GM18498 (cell line): ENCODE data around the gene PPP1R3G.
"Not testable (repeated sequence)": the region's sequence is repeated elsewhere in the genome, so short reads cannot be mapped to it uniquely, and the experiment has no call there.

Experiments used
- ATAC-seq: cut with Tn5 transposase; IDR thresholded peaks from one replicate; pipeline ENCODE4 v1.9.1; 2021; ENCODE audit warnings: mild to moderate bottlenecking, moderate library complexity; ENCODE audit not compliant: unreplicated experiment

The PPP1R3G gene

DNA sequence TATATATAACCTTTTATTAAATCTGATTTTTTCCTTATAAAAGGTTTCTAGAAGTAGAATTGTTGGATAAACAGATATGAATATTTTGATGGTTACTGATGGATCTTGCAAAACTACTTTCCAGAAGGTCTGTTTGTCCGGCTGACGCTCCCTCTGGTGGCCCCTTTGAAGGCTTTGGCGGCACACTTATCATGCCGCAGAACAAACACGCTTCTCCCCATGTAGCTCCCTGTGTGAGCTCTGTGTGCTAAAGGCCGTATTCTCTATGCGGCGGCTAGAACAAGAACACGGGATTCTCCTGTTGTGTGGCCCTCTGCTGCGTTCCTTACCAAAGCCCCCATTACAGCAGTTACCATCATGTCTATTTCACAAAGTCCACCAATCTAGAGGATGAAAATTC, 30.0 kb downstream of the PPP1R3G start:
- no peak for ATAC-seq

DNA sequence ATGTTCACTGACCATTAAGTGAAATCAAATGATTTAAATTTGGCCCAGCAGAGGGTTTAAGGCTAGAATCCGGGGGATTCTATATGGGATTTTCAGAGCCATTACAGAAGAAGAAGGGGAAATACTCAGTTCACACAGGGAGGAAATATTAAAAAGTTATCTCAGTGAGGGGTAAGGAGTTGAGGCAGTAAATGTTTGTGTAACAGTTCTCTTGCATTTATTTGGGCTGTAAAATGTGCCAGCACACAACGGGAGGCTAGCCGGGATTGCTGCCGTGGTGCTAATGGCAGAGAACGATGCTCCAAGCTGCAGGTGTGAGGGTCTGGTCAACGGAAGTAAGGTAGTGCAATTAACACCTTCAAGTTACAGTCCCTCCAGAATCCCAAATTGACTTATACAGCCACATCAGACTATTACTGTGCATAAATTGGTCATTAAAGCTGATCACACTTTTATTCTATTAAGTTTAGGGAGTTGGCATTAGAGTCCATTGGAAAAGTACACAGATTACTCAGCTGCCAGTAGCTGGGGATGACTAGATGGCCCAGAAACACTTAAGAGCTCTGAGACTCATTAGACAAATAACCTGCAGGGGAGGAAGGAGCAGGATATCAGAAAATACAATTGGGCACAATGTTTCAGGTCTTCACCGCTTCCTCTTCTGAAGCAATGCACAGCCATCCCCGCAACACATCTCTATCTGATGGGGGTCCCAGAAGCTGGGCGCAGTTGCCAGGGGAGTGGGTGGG, 31.3 kb downstream of the PPP1R3G start:
- ATAC-seq, result no peak

DNA sequence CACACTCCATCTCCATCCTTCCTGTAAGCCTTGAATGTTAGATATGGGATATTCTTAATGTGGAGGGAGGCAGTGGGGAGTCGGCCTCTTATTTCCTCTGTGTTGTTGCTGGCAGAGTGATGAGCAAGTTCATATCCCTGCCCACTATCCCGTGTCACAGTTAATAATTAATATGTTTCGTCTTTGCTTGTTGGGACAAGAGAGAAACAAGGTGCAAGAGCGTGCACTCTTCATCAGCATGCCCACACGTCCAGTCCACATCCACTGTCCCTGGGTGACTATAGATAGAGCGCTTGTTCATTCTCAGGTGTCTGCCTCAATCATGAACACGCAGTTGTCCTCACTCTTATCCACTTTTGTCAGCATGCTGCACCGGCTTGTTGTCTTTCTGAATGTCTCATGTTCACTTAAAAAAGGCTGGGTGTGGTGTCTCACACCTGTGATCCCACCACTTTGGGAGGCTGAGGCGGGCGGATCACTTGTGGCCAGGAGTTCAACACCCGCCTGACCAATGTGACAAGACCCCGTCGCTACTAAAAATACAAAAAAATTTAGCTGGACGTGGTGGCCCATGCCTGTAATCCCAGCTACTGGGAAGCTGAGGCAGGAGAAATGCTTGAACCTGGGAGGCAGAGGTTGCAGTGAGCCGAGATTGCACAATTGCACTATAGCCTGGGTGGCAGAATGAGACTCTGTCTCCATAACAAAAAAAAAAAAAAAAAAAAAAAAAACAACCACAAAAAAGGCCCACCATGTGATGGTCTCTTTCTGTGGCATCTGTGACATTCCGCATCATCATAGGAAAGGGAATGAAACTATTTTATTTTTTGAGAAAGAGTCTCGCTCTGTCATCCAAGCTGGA, 34.2 kb downstream of the PPP1R3G start:
- no peak for ATAC-seq

GRCh38 chr6:5120011-5120410, 34.9 kb downstream of the PPP1R3G start:
- no peak for ATAC-seq

GRCh38 chr6:5120543-5120942, 35.4 kb downstream of the PPP1R3G start:
- ATAC-seq, result not testable (repeated sequence)

GRCh38 chr6:5121479-5121878, 36.3 kb downstream of the PPP1R3G start:
- ATAC-seq, result no peak

DNA sequence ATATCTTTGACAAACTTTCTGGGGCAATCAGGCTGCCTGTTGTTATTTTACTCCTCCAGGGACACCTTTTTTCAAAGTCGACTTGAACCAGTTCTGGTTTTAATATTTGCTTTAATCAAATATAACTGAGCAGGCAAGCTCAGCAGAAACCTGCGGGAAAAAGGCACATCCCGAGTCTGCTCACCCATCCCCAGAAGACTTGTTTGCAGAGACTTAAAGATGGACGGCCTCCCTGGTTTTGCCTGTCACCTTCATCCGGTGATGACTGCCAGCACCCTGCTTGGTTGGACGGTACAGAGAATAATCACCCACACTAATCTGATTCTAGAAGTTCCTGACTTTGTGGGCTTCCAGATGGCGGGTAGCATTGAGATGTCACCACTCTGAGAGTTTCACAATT, 36.8 kb downstream of the PPP1R3G start:
- no peak for ATAC-seq

GRCh38 chr6:5122504-5123112, 37.5 kb downstream of the PPP1R3G start:
- no peak for ATAC-seq

- ATAC-seq, result no peak
These were observed 38.4 kb downstream of the PPP1R3G start for GRCh38 chr6:5123296-5124143.

GRCh38 chr6:5124526-5124925, 39.4 kb downstream of the PPP1R3G start:
- ATAC-seq, result no peak

GRCh38 chr6:5125152-5126006, 40.2 kb downstream of the PPP1R3G start:
- no peak for ATAC-seq

DNA sequence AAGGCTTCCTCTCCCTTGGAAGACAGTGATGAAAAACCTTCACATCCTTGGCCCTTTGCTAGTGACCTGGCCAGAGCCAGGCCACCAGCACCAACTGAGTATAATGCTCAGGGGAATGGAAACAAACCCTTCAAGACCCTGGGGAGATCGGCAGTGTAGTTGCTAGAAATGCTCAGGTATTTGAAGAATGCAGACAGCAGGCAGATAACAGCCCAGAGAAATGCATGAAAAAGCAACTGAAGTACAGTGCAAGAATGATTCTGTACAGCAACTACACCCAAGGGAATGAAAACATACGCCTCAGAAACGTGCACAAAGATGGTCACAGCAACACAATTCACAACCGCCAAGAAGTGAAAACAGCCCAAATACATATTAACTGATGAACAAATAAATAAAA, 41.1 kb downstream of the PPP1R3G start:
- ATAC-seq, result no peak

DNA sequence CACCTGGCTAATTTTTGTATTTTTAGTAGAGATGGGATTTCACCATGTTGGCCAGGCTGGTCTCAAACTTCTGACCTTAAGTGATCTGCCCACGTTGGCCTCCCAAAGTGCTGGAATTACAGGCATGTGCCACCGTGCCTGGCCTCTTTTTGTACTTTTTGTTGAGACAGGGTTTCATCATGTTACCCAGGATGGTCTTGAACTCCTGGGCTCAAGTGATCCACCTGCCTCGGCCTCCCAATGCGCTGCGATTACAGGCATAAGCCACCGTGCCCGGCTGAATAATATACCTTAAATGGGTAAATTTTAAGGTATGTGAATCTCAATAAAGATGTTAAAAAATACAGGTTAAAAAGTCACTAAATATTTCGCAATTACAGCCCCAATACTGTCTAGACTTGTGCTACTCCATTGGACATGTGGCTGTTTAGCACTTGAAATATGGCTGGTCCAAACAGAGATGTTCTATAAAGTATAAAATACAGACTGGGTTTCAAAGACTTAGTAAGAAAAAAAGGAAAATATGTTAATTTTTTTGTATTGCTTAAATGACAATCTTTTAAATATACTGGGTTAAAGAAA, 42.1 kb downstream of the PPP1R3G start:
- no peak for ATAC-seq

GRCh38 chr6:5128351-5128750, 43.2 kb downstream of the PPP1R3G start:
- no peak for ATAC-seq

DNA sequence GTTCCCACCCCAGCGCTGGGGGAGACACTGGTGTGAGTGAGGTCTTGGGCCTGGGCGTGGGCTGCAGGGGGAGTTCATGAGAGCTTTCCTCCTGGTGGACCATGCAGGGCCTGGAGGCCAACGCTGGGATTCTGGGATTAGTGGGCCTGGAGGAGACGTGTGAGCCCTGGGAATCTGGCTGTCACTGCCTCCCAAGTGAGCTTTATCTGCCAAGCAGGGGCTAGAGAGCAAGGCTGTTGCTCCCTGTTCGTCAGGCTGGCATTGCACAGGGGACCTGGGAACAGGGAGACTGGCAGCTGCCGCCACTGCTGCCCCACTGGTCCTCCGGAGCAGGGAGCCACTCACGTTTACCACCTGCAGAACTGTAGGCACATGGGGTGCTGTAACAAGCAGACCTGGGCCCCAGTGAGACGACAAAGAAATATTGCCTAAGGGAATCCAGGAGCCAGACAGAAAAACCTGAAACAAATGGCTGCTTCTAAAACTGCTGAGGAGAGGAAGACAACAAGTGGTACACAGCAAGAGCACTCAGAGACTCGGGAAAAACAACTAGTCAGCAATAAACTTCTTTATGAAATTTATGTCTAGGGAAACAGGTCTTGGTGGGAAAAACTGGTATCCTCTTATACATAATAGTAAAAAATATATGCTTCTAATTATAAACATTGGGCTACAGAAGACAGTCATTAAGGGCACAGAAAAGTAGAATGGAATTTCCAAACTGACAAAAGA, 45.2 kb downstream of the PPP1R3G start:
- no peak for ATAC-seq

DNA sequence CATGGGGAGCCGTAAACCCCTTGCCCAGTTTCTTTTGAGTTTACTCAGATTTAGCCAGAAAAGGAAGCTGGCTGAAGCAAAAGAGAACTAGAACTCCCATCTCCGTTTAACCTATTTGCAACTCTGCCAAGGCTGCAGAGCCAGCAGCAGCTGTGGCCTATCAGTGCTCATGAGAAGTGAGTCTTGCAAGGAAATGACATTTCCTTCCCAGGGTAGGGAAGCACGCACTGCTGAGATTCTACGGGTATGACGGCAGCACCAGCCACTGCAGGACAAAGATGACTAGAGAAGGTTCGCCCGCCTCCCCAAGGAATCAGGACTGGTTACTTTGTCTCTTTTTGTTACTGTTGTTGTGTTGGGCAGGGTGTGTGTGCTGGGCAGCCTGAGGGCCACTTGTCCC, 47.6 kb downstream of the PPP1R3G start:
- ATAC-seq, result peak; percentile 79

- ATAC-seq, result no peak
These were observed 48.8 kb downstream of the PPP1R3G start for GRCh38 chr6:5133943-5134342.

DNA sequence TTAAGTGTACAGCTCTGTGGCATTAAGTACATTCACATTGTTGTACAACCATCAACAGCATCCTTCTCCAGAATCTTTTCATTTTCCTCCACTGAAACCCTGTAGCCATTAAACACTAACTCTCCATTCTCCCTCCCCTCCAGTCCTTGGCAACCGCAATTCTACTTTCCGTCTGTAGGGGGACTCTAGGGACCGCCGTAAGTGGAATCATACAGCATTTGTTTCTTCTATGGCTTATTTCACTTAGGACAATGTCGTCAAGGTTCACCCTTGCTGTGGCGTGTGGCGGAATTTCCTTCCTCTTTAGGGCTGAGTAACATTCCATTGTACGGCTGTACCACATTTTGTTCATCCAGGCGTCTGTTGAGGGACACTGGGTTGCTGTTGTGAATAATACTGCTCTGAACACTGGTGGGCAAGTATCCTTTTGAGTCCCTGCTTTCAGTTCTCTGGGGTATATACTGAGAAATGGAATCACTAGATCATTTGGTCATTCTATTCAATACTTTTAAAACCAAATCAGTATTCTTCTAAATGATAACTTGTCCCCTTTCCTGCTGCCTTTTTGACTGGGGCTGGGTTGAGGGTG, 50.7 kb downstream of the PPP1R3G start:
- ATAC-seq, result no peak

DNA sequence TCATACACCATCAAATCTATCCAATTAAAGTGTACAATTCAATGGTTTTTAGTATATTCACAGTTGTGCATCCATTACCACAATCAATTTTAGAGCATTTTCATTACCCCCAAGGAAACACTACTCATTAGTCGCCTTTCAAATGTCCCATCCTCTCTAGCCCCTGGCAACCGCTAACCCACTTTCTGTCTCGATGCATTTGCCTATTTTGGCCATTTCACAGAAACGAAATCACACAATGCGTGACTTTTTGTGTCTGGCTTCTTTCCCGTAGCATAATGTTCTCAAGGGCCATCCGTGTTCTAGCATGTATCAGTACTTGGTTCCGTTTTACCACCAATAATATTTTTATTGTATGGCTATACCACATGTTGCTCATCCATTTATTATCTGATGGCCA, 51.7 kb downstream of the PPP1R3G start:
- ATAC-seq, result no peak
